Stimulated activated CD8-positive, alpha-beta memory T cell treated with anti-CD3 and anti-CD28 coated beads, Interleukin-15, amount 100 ng/mL, for 24 hours (primary cell): ENCODE results near the gene NOD2.

Experiments used
- DNase-seq: peaks from one replicate; pipeline ENCODE4 v3.0.0-alpha.2; 2020; ENCODE audit warnings: low read depth

NOD2 gene

GRCh38 chr16:50692999-50693781 is at the start of gene NOD2:
TSS of gene NOD2 (plus strand) at chr16:50693606. CDS start at chr16:50699496, 5,890 bp downstream.
- no peak for DNase-seq

- DNase-seq = no peak
These were observed 49.2 kb upstream of the NOD2 start for GRCh38 chr16:50644245-50644644.

- DNase-seq = no peak
These were observed 48.7 kb upstream of the NOD2 start for GRCh38 chr16:50644729-50645128.

- DNase-seq = no peak
These were observed 47.7 kb upstream of the NOD2 start for GRCh38 chr16:50645563-50646220.

GRCh38 chr16:50646345-50646744 is 47.1 kb upstream of the NOD2 start:
- DNase-seq = no peak

GRCh38 chr16:50651835-50652438 is 41.5 kb upstream of the NOD2 start:
- no peak for DNase-seq

- DNase-seq = no peak
These were observed 40.5 kb upstream of the NOD2 start for GRCh38 chr16:50652836-50653425.

GRCh38 chr16:50653633-50654519 is 39.5 kb upstream of the NOD2 start:
- DNase-seq = no peak

- no peak for DNase-seq
These were observed 37.8 kb upstream of the NOD2 start for GRCh38 chr16:50655558-50656055.

- DNase-seq = no peak
These were observed 36.2 kb upstream of the NOD2 start for GRCh38 chr16:50657241-50657640.

- no peak for DNase-seq
These were observed 33.6 kb upstream of the NOD2 start for GRCh38 chr16:50659806-50660205.

GRCh38 chr16:50662306-50662940 is 31.0 kb upstream of the NOD2 start:
- DNase-seq = no peak

- DNase-seq = no peak
These were observed 29.1 kb upstream of the NOD2 start for GRCh38 chr16:50664270-50664669.

GRCh38 chr16:50665128-50665878 is 28.1 kb upstream of the NOD2 start:
- DNase-seq = peak; percentile 83

- no peak for DNase-seq
These were observed 26.5 kb upstream of the NOD2 start for GRCh38 chr16:50666658-50667496.

GRCh38 chr16:50667497-50668367 is 25.7 kb upstream of the NOD2 start:
- DNase-seq = no peak

- no peak for DNase-seq
These were observed 24.9 kb upstream of the NOD2 start for GRCh38 chr16:50668368-50669008.

- DNase-seq = no peak
These were observed 23.7 kb upstream of the NOD2 start for GRCh38 chr16:50669741-50670140.
